Suprapubic skin (tissue), 4 donors: ENCODE measurements around the gene CD163. TPM values are rescaled to one million over a fixed set of nuclear protein-coding genes. Genes with fewer than 3 reads are reported as not detected.
"Not testable (repeated sequence)": the region's sequence is repeated elsewhere in the genome, so short reads cannot be mapped to it uniquely, and the experiment has no call there.

Experiments
- DNase-seq, 2 donors: peaks; one replicate each; pipeline ENCODE4 v3.0.0-alpha.2; 2019; ENCODE audit warnings: low spot score in 2 of 2
- H3K27ac ChIP-seq: fragments of 200-600 bp; sonication (generic); one replicate; pipeline ENCODE4 v1.5.1; 2019
- H3K27me3 ChIP-seq: fragments of 200-600 bp; sonication (generic); one replicate; pipeline ENCODE4 v1.5.1; 2019
- H3K36me3 ChIP-seq: fragments of 200-600 bp; sonication (generic); one replicate; pipeline ENCODE4 v1.5.1; 2019
- H3K4me1 ChIP-seq: fragments of 200-600 bp; sonication (generic); one replicate; pipeline ENCODE4 v1.5.1; 2019
- H3K4me3 ChIP-seq: fragments of 200-600 bp; sonication (generic); one replicate; pipeline ENCODE4 v1.5.1; 2019; ENCODE audit warnings: mild to moderate bottlenecking
- H3K9me3 ChIP-seq: fragments of 200-600 bp; sonication (generic); one replicate; pipeline ENCODE4 v1.5.1; 2019
- EP300 ChIP-seq: sonication (generic); formaldehyde crosslinking; IDR thresholded peaks from one replicate; pipeline ENCODE4 v1.6.1; 2017; ENCODE audit warnings: antibody characterized with exemption
- POLR2A ChIP-seq, 2 donors: fragments of 450-650 bp; IDR thresholded peaks; one replicate each; pipeline ENCODE4 v1.6.1; 2017; ENCODE audit warnings: antibody characterized with exemption in 2 of 2, mild to moderate bottlenecking in 2 of 2, moderate library complexity in 2 of 2
- POLR2AphosphoS5 ChIP-seq, 3 donors: sonication (generic); formaldehyde crosslinking; IDR thresholded peaks; one replicate each; pipeline ENCODE4 v1.6.1; 2017; ENCODE audit warnings: antibody characterized with exemption in 3 of 3
- WGBS: methylation state at CpG from one replicate; pipeline ENCODE4 v1.1.5; 2018; 5-methylcytosine and 5-hydroxymethylcytosine counted together
- total RNA-seq, 4 donors: library from RNA; depleted of rRNA; stranded (reverse); fragments of >200 nt; gene quantifications; one replicate each; pipeline ENCODE4 v1.1.0, GENCODE V29; 2016
- TF ChIP-seq, protein P1 (sequence below), 2 donors: fragments of 200-600 bp in 1 of 2; fragments of 450-650 bp in 1 of 2; sonication (generic) in 1 of 2; IDR thresholded peaks; one replicate each; pipeline ENCODE4 v1.5.1; 2016 to 2019; ENCODE audit warnings: antibody characterized with exemption in 2 of 2, mild to moderate bottlenecking in 1 of 2, moderate library complexity in 1 of 2

Gene CD163
- total RNA-seq, 4 donors from 2014 or later: 12.9 to 22.0 (median 16.7) TPM

DNA sequence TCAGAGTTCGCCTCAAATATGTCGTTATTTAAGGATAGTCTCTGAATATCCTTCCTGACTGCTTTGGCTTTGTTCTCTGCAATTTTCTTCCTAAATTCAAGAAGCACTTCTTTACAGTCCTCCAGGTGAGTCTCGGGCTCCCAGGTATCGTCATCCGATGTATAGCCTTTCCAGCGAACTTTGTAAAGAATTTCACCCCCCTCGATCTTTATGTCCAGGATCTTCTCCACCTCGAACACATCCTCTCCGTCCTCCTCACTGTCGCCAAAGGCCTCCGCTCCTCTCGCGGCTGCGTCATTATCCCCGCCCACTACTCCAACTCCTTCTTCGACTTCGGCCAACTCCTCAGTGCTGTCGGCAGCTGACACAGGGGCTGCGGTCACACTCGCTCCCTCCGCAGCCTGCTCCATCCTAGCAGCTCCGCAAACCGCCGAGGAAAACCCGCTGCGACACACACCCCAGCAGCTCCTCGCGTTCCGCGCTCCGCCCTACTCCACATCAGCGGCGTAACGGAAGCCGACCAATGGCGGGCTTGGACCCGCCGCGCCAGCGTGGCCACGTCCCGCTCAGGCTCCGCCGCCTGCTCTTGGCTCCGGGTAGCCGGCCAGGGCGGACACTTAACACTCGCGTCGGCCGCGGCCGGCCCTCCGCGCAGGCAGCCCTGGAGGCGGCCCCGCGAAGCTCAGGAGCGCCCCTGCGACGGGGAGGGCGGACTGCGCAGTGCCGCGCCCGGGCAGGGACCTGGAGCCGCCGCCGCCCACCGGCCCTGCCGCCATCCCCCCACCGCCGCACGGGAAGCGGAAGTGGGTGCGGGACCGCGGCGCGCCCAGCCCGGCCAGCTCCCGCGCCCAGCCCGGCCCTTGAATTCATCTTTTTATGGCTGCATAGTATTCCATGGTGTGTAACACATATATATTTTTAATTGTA is 63.7 kb downstream of the CD163 start:
- no peak overlapping the region for H3K27ac ChIP-seq
- no peaks in the 10 kb centered on the region for H3K36me3 ChIP-seq
- H3K27me3 ChIP-seq: peaks cover 21% of the 10 kb centered on the region
- H3K9me3 ChIP-seq: no peaks in the 10 kb centered on the region
- H3K4me3 ChIP-seq: peak overlapping the region; percentile 38
- WGBS: 31% methylated on average over 49 of the region's 84 CpGs
- DNase-seq: no peak
- TF ChIP-seq EP300 (no peak), POLR2A (IDR thresholded peaks at IDR 0.05) (no peak), POLR2AphosphoS5 (IDR thresholded peaks at IDR 0.05) (no peak)
- TF ChIP-seq, protein P1, sequence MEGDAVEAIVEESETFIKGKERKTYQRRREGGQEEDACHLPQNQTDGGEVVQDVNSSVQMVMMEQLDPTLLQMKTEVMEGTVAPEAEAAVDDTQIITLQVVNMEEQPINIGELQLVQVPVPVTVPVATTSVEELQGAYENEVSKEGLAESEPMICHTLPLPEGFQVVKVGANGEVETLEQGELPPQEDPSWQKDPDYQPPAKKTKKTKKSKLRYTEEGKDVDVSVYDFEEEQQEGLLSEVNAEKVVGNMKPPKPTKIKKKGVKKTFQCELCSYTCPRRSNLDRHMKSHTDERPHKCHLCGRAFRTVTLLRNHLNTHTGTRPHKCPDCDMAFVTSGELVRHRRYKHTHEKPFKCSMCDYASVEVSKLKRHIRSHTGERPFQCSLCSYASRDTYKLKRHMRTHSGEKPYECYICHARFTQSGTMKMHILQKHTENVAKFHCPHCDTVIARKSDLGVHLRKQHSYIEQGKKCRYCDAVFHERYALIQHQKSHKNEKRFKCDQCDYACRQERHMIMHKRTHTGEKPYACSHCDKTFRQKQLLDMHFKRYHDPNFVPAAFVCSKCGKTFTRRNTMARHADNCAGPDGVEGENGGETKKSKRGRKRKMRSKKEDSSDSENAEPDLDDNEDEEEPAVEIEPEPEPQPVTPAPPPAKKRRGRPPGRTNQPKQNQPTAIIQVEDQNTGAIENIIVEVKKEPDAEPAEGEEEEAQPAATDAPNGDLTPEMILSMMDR (IDR thresholded peaks at IDR 0.05): no peak
- no peaks in the 10 kb centered on the region for H3K4me1 ChIP-seq

DNA sequence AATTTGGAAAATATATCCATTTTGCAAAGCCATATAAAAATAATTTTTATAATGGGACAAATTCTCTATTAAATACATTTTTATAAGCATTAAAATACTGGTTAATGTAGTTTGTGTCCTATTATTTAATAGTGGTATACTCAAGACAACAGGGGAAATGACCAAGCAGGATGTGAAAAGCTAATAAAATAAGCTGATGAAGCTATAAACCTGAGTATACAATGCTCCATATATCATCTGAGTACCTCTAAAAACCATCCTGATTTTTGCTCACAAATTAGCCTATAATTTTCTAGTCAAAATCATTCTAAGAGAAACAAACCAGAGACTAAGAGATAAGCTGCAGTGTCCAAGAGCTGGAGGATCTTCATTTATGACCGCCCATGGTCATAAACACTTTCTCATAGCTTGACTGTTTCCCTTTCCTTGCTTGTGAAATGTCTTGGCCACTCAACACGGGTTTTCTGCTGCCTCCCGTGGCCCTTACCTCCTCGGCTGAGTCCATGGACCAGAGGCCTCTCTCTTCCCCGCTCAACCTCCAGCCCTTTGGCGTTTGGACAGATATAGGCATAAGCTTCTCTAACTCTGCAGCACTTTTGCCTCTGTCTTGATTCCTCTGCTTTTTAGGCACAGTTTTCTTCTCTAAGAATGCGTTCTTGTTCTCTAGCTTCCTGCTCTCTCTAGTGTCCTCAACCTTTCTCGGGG is 65.1 kb downstream of the CD163 start:
- DNase-seq, H3K36me3 ChIP-seq, H3K9me3 ChIP-seq, H3K4me1 ChIP-seq, H3K27ac ChIP-seq, H3K4me3 ChIP-seq: not testable (repeated sequence)
- H3K27me3 ChIP-seq: peaks cover 21% of the 10 kb centered on the region
- WGBS: 90% methylated on average over 8 of the region's 8 CpGs

DNA sequence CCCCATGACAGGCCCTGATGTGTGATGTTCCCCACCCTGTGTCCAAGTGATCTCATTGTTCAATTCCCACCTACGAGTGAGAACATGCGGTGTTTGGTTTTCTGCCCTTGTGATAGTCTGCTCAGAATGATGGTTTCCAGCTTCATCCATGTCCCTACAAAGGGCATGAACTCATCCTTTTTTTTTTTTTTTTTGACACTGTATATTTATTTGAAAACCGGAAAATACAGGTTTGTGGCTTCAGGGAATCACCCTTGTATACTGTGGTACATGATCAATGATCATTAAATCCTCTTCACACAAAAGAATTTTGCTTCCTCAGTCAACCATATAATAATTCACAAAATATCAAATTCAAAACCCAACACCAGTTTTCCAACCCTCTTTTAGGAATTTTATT is 66.1 kb downstream of the CD163 start:
- DNase-seq, H3K27ac ChIP-seq, H3K9me3 ChIP-seq, H3K4me1 ChIP-seq, H3K36me3 ChIP-seq, H3K4me3 ChIP-seq: not testable (repeated sequence)
- H3K27me3 ChIP-seq: peaks cover 21% of the 10 kb centered on the region
- 93% methylated on average over 3 of the region's 3 CpGs for WGBS

DNA sequence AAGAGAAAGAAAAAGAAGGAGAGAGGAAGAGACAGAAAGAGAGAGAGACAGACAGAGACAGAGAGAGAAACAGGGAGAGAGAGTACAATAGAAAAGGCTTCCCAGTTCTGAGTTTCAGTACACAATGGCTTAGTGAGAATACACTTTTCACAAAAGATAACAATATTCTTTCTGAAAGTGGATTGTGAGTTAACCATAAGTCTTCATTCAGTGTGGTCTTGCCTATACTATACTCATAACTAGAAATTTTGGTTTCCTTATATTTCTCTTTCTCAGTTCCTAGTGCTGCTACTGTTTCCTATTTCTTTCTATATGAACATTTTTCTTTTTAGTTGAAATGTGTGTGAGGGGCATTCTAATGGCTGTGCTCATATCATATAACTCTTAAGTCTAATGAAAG is 68.9 kb downstream of the CD163 start:
- Histone ChIP-seq H3K9me3 (no peaks in the 10 kb centered on the region), H3K4me1 (no peaks in the 10 kb centered on the region), H3K36me3 (no peaks in the 10 kb centered on the region), H3K27ac (no peak overlapping the region), H3K27me3 (peaks cover 5% of the 10 kb centered on the region), H3K4me3 (no peak overlapping the region)
- no peak for TF ChIP-seq POLR2A (IDR thresholded peaks at IDR 0.05)
- no peak for TF ChIP-seq EP300
- TF ChIP-seq POLR2AphosphoS5 (IDR thresholded peaks at IDR 0.05): no peak
- TF ChIP-seq, protein P1 (IDR thresholded peaks at IDR 0.05): no peak
- DNase-seq: no peak

DNA sequence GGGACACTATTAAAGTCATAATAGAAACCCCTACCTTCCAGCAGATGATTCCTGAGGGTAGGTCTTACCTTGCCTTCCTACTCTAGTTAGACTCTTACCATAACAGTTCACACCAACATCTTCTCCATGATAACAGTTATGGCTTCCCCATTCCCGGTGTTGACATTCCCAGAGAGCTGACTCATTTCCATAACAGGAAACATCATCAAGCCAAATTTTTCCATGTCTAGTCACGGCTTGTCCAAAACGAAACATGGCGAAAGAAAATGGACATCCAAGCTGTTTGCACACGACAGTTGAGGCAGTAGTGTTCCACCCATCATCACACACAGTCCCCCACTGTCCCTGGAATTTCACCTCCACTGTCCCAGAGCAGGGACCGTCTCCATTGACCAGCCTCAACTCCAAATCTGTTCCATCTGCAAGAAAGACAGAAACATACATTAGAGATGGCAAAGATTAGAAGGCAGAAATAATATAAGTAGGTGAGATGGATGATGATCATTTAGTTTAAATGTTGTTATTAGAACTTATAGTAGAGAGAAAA is 70.2 kb downstream of the CD163 start:
- Histone ChIP-seq H3K27me3 (no peaks in the 10 kb centered on the region), H3K4me1 (no peaks in the 10 kb centered on the region), H3K4me3 (no peak overlapping the region), H3K9me3 (no peaks in the 10 kb centered on the region), H3K36me3 (no peaks in the 10 kb centered on the region), H3K27ac (no peak overlapping the region)
- TF ChIP-seq POLR2AphosphoS5 (IDR thresholded peaks at IDR 0.05) (no peak), POLR2A (IDR thresholded peaks at IDR 0.05) (no peak), EP300 (no peak)
- TF ChIP-seq, protein P1 (IDR thresholded peaks at IDR 0.05): no peak
- no peak for DNase-seq
- WGBS: 66% methylated on average over 6 of the region's 6 CpGs

DNA sequence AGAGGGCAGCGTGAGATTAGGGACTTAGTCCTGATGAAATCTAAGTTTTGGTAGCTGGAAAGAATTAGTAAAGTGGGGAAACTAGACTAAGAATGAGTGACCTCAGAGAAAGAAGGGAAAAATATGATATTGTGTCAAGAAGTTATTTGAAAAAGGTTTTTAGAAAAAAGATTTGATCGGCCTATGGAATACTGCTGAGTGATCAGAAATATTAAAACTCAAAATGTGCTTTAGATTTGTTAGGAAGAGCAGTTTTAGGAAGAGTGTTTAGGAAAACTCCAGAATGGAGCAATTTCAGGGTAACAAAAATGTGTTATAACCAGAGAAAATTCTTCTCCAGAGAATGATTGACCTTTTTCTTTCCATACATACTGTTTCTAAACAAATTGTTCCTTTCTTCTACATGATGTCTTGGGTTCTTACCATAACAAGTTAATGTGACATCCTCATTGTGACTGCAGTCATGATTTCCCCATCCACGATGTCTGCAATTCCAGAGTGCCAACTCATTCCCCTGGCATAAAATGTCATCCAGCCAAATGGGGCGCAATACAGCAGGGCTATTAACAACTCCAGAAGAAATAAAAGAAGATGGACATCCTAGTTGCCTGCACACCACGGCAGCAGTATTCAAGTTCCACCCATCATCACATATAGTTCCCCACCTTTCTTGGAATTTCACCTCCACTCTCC is 71.4 kb downstream of the CD163 start:
- no peaks in the 10 kb centered on the region for H3K27me3 ChIP-seq
- 85% methylated on average over 5 of the region's 5 CpGs for WGBS
- DNase-seq: no peak
- no peak for TF ChIP-seq POLR2A (IDR thresholded peaks at IDR 0.05)
- TF ChIP-seq, protein P1 (IDR thresholded peaks at IDR 0.05): no peak
- TF ChIP-seq EP300: no peak
- no peak for TF ChIP-seq POLR2AphosphoS5 (IDR thresholded peaks at IDR 0.05)
- H3K9me3 ChIP-seq: no peaks in the 10 kb centered on the region
- H3K27ac ChIP-seq: no peak overlapping the region
- H3K36me3 ChIP-seq: no peaks in the 10 kb centered on the region
- H3K4me1 ChIP-seq: no peaks in the 10 kb centered on the region
- H3K4me3 ChIP-seq: no peak overlapping the region
